ENCODE data around the gene YPEL1.

- no peak for TF ChIP-seq POLR2AphosphoS5 (IDR thresholded peaks at IDR 0.05; ENCODE audit: borderline replicate concordance, low read depth, low read length)
- TF ChIP-seq EZH2 (IDR thresholded peaks at IDR 0.05): no peak
Measured at GRCh38 chr22:21726650-21727049, 8.9 kb downstream of the YPEL1 start.
